Mesenchymal stem cell (in vitro differentiated cells and primary cell): Measurements from ENCODE around the gene NRG3.

Source experiments
- DNase-seq: peaks from one replicate; pipeline ENCODE4 v3.0.0-alpha.2; 2013
- H2AFZ ChIP-seq: one replicate; pipeline ENCODE4 v1.6.1; 2013; ENCODE audit warnings: low read depth, mild to moderate bottlenecking, control low read depth, inconsistent platforms, low read length, moderate library complexity
- H2AK5ac ChIP-seq: 2 replicates; pipeline ENCODE4 v1.6.1; 2013; ENCODE audit warnings: low read length, moderate library complexity, mild to moderate bottlenecking, inconsistent platforms; ENCODE audit not compliant: severe bottlenecking
- H2BK120ac ChIP-seq: one replicate; pipeline ENCODE4 v1.6.1; 2013; ENCODE audit warnings: low read depth, mild to moderate bottlenecking, inconsistent platforms, low read length, moderate library complexity
- H2BK12ac ChIP-seq, 2 experiments: one replicate each; pipeline ENCODE4 v1.6.1; 2013; ENCODE audit warnings: inconsistent platforms in 2 of 2, low read length in 2 of 2, mild to moderate bottlenecking in 2 of 2, moderate library complexity in 2 of 2, control low read depth in 1 of 2
- H2BK15ac ChIP-seq: one replicate; pipeline ENCODE4 v1.6.1; 2013; ENCODE audit warnings: mild to moderate bottlenecking, low read depth, inconsistent platforms; ENCODE audit not compliant: poor library complexity, severe bottlenecking
- H2BK5ac ChIP-seq: 2 replicates; pipeline ENCODE4 v1.6.1; 2013; ENCODE audit warnings: low read depth, mild to moderate bottlenecking, low read length, control low read depth, inconsistent platforms; ENCODE audit not compliant: poor library complexity, severe bottlenecking
- H3K14ac ChIP-seq, 2 experiments: one replicate each; pipeline ENCODE4 v1.6.1; 2013; ENCODE audit warnings: inconsistent platforms in 2 of 2, low read length in 2 of 2, control low read depth in 1 of 2, mild to moderate bottlenecking in 1 of 2, moderate library complexity in 1 of 2
- H3K18ac ChIP-seq, 2 experiments: one replicate each; pipeline ENCODE4 v1.6.1; 2013; ENCODE audit warnings: inconsistent platforms in 2 of 2, low read length in 2 of 2, control low read depth in 1 of 2, low read depth in 1 of 2, mild to moderate bottlenecking in 1 of 2
- H3K23ac ChIP-seq, 2 experiments: one replicate each; pipeline ENCODE4 v1.6.1; 2013; ENCODE audit warnings: inconsistent platforms in 2 of 2, low read length in 2 of 2, mild to moderate bottlenecking in 2 of 2, moderate library complexity in 2 of 2, control low read depth in 1 of 2
- H3K27ac ChIP-seq: 2 replicates; pipeline ENCODE4 v1.5.1; 2013; ENCODE audit warnings: mild to moderate bottlenecking, moderate library complexity, low read length, control low read depth, inconsistent platforms; ENCODE audit not compliant: poor library complexity, severe bottlenecking
- H3K27me3 ChIP-seq, 2 experiments: 2 replicates each; pipeline versions ENCODE4 v1.6.1 to v1.7.0; 2013; ENCODE audit warnings: low read length in 2 of 2, mild to moderate bottlenecking in 2 of 2, moderate library complexity in 2 of 2, control low read depth in 1 of 2, inconsistent platforms in 1 of 2; ENCODE audit not compliant: control insufficient read depth in 1 of 2, insufficient read depth in 1 of 2
- H3K36me3 ChIP-seq, 2 experiments: 2 replicates each; pipeline versions ENCODE4 v1.6.1 to v1.7.0; 2013; ENCODE audit warnings: low read length in 2 of 2, control low read depth in 1 of 2, inconsistent platforms in 1 of 2, low read depth in 1 of 2, mild to moderate bottlenecking in 1 of 2; ENCODE audit not compliant: insufficient read depth in 2 of 2, control insufficient read depth in 1 of 2
- H3K4ac ChIP-seq, 2 experiments: one replicate each; pipeline ENCODE4 v1.6.1; 2013; ENCODE audit warnings: inconsistent platforms in 2 of 2, low read length in 2 of 2, mild to moderate bottlenecking in 2 of 2, moderate library complexity in 2 of 2, control low read depth in 1 of 2, low read depth in 1 of 2
- H3K4me1 ChIP-seq: 2 replicates; pipeline ENCODE4 v1.6.1; 2013; ENCODE audit warnings: low read depth, low read length, control low read depth; ENCODE audit not compliant: control insufficient read depth, insufficient read depth
- H3K4me2 ChIP-seq: 2 replicates; pipeline ENCODE4 v1.6.1; 2013; ENCODE audit warnings: low read length, mild to moderate bottlenecking, inconsistent platforms; ENCODE audit not compliant: poor library complexity, severe bottlenecking
- H3K4me3 ChIP-seq, 2 experiments: 2 replicates each; pipeline versions ENCODE4 v1.5.1 to v1.7.0; 2013; ENCODE audit warnings: low read length in 2 of 2, mild to moderate bottlenecking in 2 of 2, control low read depth in 1 of 2, low read depth in 1 of 2; ENCODE audit not compliant: insufficient read depth in 1 of 2
- H3K79me1 ChIP-seq: replicated peaks from 2 replicates; pipeline ENCODE4 v1.6.1; 2013; ENCODE audit warnings: mild to moderate bottlenecking, control low read depth, low read length, inconsistent platforms; ENCODE audit not compliant: poor library complexity, severe bottlenecking
- H3K9ac ChIP-seq: 2 replicates; pipeline ENCODE4 v1.7.0; 2013; ENCODE audit warnings: mild to moderate bottlenecking, low read length, moderate library complexity
- H3K9me3 ChIP-seq: 2 replicates; pipeline ENCODE4 v1.7.0; 2013; ENCODE audit warnings: mild to moderate bottlenecking, low read length; ENCODE audit not compliant: control insufficient read depth
- H4K8ac ChIP-seq: one replicate; pipeline ENCODE4 v1.6.1; 2013; ENCODE audit warnings: inconsistent platforms, mild to moderate bottlenecking, low read length, moderate library complexity
- H4K91ac ChIP-seq: one replicate; pipeline ENCODE4 v1.6.1; 2013; ENCODE audit warnings: mild to moderate bottlenecking, low read length, inconsistent platforms
- WGBS: methylation state at CpG from one replicate; pipeline ENCODE4 v1.1.7; 2013; ENCODE audit warnings: mixed read lengths; 5-methylcytosine and 5-hydroxymethylcytosine counted together

NRG3 gene

DNA sequence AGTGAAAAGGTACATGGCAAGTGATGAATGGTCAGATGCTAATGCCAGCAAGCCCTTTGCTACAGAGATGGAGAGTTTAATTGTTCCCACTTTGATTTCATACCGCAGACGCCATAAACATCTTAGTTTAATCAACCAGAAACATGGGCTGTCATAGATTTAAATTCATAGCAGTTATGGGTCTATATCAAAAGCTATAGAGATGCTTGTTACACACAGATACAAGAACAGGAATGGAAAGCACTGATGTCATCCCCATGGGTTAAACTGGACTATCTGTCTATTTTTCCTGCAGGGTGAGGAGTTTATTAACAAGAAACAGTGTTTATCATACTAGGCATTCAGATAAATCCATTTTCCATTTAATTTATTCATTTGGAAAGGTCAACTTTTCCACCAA is 409.2 kb downstream of the NRG3 start:
- no peak overlapping the region for H3K18ac ChIP-seq
- H3K4me1 ChIP-seq, result no peaks in the 10 kb centered on the region
- no peak overlapping the region for H3K27ac ChIP-seq
- H2BK5ac ChIP-seq, result no peak overlapping the region
- H3K36me3 ChIP-seq, result no peaks in the 10 kb centered on the region
- no peak overlapping the region for H3K9ac ChIP-seq
- DNase-seq, result no peak
- no CpG with 5 or more reads among the region's 2 CpGs for WGBS
- no peak overlapping the region for H3K23ac ChIP-seq
- H3K9me3 ChIP-seq, result peaks cover 4% of the 10 kb centered on the region
- no peak overlapping the region for H2BK120ac ChIP-seq
- H3K4me3 ChIP-seq, result no peak overlapping the region
- no peak overlapping the region for H3K4ac ChIP-seq
- no peaks in the 10 kb centered on the region for H3K79me1 ChIP-seq
- no peak overlapping the region for H3K4me2 ChIP-seq
- no peak overlapping the region for H2AK5ac ChIP-seq
- H3K27me3 ChIP-seq, result no peaks in the 10 kb centered on the region
- H4K91ac ChIP-seq, result no peak overlapping the region
- H2AFZ ChIP-seq, result no peak overlapping the region
- no peak overlapping the region for H4K8ac ChIP-seq
- H2BK12ac ChIP-seq, result no peak overlapping the region
- H2BK15ac ChIP-seq, result no peak overlapping the region
- no peak overlapping the region for H3K14ac ChIP-seq

DNA sequence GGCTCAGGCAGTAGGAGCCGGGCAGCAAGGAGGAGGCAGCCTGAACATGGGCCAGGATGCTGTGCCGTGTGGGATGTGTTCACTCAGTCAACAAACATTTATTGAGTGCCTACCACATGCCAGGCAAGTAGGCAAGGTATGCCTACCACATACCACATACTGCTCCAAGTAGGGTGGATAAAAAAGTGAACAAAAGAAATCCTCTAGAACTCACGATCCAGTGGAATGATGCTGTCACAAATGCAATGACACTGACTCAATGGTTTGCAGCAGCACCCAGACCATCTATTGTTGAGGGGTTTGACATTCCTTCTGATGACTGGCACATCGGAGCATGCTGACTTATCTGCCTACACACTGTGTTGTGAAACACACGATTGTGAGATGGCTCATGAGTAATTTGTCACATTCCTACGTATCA is 413.5 kb downstream of the NRG3 start:
- Histone ChIP-seq H3K4ac (no peak overlapping the region), H2AFZ (no peak overlapping the region), H3K27me3 (no peaks in the 10 kb centered on the region), H3K14ac (no peak overlapping the region), H4K91ac (no peak overlapping the region), H2BK15ac (no peak overlapping the region), H3K36me3 (no peaks in the 10 kb centered on the region), H4K8ac (no peak overlapping the region), H3K4me2 (no peak overlapping the region), H3K9me3 (no peaks in the 10 kb centered on the region), H2AK5ac (no peak overlapping the region), H2BK120ac (no peak overlapping the region), H3K4me1 (no peaks in the 10 kb centered on the region), H3K9ac (no peak overlapping the region), H3K4me3 (no peak overlapping the region), H3K27ac (no peak overlapping the region), H2BK5ac (no peak overlapping the region), H3K18ac (no peak overlapping the region), H2BK12ac (no peak overlapping the region), H3K79me1 (no peaks in the 10 kb centered on the region), H3K23ac (no peak overlapping the region)
- peak; percentile 15 for DNase-seq
- 81% methylated on average over 4 of the region's 6 CpGs for WGBS

DNA sequence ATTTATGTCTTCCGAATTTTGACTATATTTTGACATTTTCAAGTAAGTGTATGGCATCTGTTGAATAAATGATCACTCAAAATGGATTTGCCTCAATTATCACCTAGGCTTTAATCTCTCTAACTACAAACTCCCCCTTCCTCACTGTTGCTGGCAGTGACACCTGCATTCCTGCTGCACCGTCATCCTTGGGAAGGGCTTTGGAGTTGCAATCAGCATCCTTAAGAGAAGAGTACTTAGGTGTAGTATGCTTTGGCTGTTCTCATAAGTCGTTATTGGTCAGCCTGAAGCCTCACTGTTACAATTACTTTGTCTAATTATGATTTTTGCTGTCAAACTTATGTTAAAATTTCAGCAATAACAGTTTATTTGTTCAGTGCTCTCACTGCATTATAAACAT is 415.0 kb downstream of the NRG3 start:
- H3K36me3 ChIP-seq, result no peaks in the 10 kb centered on the region
- no peak overlapping the region for H3K27ac ChIP-seq
- no peak overlapping the region for H2BK12ac ChIP-seq
- H4K8ac ChIP-seq, result no peak overlapping the region
- no peak overlapping the region for H2AK5ac ChIP-seq
- no peak overlapping the region for H2BK120ac ChIP-seq
- no peak overlapping the region for H2BK15ac ChIP-seq
- H3K18ac ChIP-seq, result no peak overlapping the region
- no peak overlapping the region for H3K9ac ChIP-seq
- no peaks in the 10 kb centered on the region for H3K79me1 ChIP-seq
- no peak overlapping the region for H3K4me3 ChIP-seq
- WGBS, result 100% methylated on average over 1 of the region's 3 CpGs
- H3K23ac ChIP-seq, result no peak overlapping the region
- no peaks in the 10 kb centered on the region for H3K9me3 ChIP-seq
- H3K27me3 ChIP-seq, result no peaks in the 10 kb centered on the region
- DNase-seq, result no peak
- H4K91ac ChIP-seq, result no peak overlapping the region
- H3K4me2 ChIP-seq, result no peak overlapping the region
- H2AFZ ChIP-seq, result no peak overlapping the region
- H3K4ac ChIP-seq, result no peak overlapping the region
- H3K14ac ChIP-seq, result no peak overlapping the region
- no peaks in the 10 kb centered on the region for H3K4me1 ChIP-seq
- no peak overlapping the region for H2BK5ac ChIP-seq

DNA sequence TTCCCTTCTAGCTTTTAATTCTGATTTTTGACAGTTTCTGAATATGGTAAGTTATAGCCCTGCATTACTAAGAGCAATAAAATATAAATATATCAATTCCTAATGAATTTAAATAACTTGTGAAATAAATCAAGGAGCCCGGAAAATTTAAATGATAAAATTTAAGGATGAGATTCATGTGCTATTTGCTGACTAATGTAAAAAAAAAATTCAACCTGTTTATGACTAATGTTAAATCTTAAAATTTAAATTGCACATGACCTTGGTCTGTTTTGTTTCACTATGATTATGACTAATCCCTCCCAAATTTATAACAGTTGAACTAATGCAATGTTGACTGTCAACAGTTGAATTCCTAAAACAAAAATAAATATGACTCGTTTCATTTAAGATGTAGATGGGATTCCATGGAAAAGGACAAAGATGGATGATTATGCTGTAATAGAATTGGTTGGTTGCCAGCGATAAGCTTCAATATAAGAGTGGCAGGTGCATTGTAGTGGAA is 419.9 kb downstream of the NRG3 start:
- H3K27ac ChIP-seq, result no peak overlapping the region
- no peak overlapping the region for H4K91ac ChIP-seq
- H3K4ac ChIP-seq, result no peak overlapping the region
- H3K9me3 ChIP-seq, result no peaks in the 10 kb centered on the region
- no peaks in the 10 kb centered on the region for H3K4me1 ChIP-seq
- no peaks in the 10 kb centered on the region for H3K27me3 ChIP-seq
- H2BK5ac ChIP-seq, result no peak overlapping the region
- H2BK120ac ChIP-seq, result no peak overlapping the region
- H3K9ac ChIP-seq, result no peak overlapping the region
- no peak overlapping the region for H4K8ac ChIP-seq
- WGBS, result 85% methylated on average over 2 of the region's 3 CpGs
- no peak overlapping the region for H2AFZ ChIP-seq
- no peak for DNase-seq
- H2BK15ac ChIP-seq, result no peak overlapping the region
- no peak overlapping the region for H3K18ac ChIP-seq
- H3K23ac ChIP-seq, result no peak overlapping the region
- H3K4me2 ChIP-seq, result no peak overlapping the region
- no peak overlapping the region for H2BK12ac ChIP-seq
- no peak overlapping the region for H2AK5ac ChIP-seq
- H3K36me3 ChIP-seq, result no peaks in the 10 kb centered on the region
- no peak overlapping the region for H3K14ac ChIP-seq
- H3K79me1 ChIP-seq, result no peaks in the 10 kb centered on the region
- H3K4me3 ChIP-seq, result no peak overlapping the region
